HepG2 (cell line): ENCODE measurements around the gene CDH13.

Experiments
- ARID5B ChIP-seq: IDR thresholded peaks from 2 replicates; pipeline ENCODE4 v1.4.0; 2020; ENCODE audit warnings: mild to moderate bottlenecking, missing genetic modification reagents
- CBX1 ChIP-seq: IDR thresholded peaks from one replicate; pipeline ENCODE4 v1.6.1; 2016; ENCODE audit warnings: antibody characterized with exemption, low read depth
- RFX5 ChIP-seq: IDR thresholded peaks from 2 replicates; pipeline ENCODE4 v1.6.1; 2011; ENCODE audit warnings: low read depth, low read length, improper control_type of control experiment
- ZFYVE20 ChIP-seq: sonication (generic); formaldehyde crosslinking; IDR thresholded peaks from 2 replicates; pipeline ENCODE4 v1.8.0; 2023; ENCODE audit warnings: low read depth, mild to moderate bottlenecking, moderate library complexity, missing genetic modification reagents, borderline replicate concordance
- ZMYM4 ChIP-seq: sonication (generic); formaldehyde crosslinking; IDR thresholded peaks from 2 replicates; pipeline ENCODE4 v1.8.1; 2023; ENCODE audit warnings: mild to moderate bottlenecking, missing genetic modification reagents

- no peak for TF ChIP-seq CBX1
- no peak for TF ChIP-seq ZFYVE20
- TF ChIP-seq ZMYM4 (CRISPR knock-in tag): no peak
- TF ChIP-seq ARID5B (CRISPR knock-in tag): no peak
- TF ChIP-seq RFX5: no peak
Observed at GRCh38 chr16:83013071-83013470, 386.3 kb downstream of the CDH13 start.
